ENCODE measurements around the gene NCOR2. TPM values are rescaled to one million over a fixed set of nuclear protein-coding genes. Genes with fewer than 3 reads are reported as not detected.
A peak's percentile ranks its signal among the peaks of the same experiment; 100 is the strongest.

Gene NCOR2
- total RNA-seq, 4 donors from 2014 or later = 72.1 to 460 (median 119) TPM

DNA sequence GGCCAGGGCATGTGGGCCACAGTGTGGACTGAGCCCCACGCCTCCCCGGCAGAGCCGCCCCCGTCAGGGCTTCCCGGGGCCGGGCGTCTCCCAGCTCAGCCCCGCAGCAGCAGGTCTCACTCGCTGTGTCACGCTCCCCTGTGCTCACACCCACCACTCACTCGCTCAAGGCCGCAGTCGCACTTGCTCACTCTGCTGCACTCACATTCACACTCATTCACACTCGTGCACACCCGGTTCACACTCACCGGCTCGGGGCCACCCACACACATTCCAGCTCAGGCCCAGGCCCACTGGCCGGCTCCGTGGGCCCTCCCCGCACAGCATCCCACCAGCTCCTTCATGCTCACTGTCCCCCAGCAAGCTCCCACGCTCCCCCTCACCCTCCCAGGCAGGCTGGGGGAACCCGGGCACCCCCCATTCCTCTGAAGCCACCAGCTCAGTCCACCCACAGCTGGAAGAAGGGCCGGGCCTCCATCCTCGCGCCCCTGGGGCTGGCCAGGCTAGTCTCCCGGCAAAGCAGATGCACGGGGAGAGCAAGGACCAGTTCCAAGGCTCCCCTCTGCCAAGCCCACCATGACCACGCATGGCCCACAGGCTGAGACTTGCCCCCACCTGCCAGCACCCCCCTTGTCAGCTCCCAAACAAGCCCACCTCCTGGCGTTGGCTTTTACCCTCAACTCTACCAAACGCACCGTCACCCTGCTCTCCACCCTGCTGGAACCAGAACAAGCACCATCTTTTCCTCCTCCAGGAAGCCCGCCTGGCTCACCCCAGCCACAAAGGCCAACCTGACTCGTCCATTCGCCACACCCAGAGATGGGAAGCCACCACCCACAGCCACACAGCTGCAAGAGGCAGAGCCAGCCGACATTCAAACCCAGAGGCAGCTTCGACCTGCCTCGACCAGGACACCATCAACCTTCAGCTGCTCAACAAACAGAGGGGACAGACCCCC is 28.0 kb downstream of the NCOR2 start:
- Histone ChIP-seq H3K27me3 (no peaks in the 10 kb centered on the region), H3K27ac (peak overlapping the region in 2 of 4 donors; percentile 36 to 40), H3K4me3 (no peak overlapping the region), H3K4me1 (peaks cover 43 to 64% (median 55%) of the 10 kb centered on the region in 4 donors), H3K9me3 (no peaks in the 10 kb centered on the region), H3K36me3 (no peaks in the 10 kb centered on the region)
- in situ Hi-C loops (cut with MboI; ENCODE audit: low pct_ligation_motif_present in 1 of 4, low pct_unique_long_range_greater_than_20kb in 1 of 4, low sequenced_read_pairs in 3 of 4) = no loop called here
- DNase-seq = no peak
- intact Hi-C loops (cut with DNase I; ENCODE audit: low total_unique reads) = no loop called here
- WGBS, 2 donors (ENCODE audit: low coverage in 1 of 2) = 82 to 90% methylated on average over 2 to 37 of the region's 37 CpGs
- TF ChIP-seq EP300 (IDR thresholded peaks at IDR 0.05; ENCODE audit: low read depth) = no peak
- no peak for TF ChIP-seq POLR2AphosphoS5 (IDR thresholded peaks at IDR 0.05)
- TF ChIP-seq, protein P1, sequence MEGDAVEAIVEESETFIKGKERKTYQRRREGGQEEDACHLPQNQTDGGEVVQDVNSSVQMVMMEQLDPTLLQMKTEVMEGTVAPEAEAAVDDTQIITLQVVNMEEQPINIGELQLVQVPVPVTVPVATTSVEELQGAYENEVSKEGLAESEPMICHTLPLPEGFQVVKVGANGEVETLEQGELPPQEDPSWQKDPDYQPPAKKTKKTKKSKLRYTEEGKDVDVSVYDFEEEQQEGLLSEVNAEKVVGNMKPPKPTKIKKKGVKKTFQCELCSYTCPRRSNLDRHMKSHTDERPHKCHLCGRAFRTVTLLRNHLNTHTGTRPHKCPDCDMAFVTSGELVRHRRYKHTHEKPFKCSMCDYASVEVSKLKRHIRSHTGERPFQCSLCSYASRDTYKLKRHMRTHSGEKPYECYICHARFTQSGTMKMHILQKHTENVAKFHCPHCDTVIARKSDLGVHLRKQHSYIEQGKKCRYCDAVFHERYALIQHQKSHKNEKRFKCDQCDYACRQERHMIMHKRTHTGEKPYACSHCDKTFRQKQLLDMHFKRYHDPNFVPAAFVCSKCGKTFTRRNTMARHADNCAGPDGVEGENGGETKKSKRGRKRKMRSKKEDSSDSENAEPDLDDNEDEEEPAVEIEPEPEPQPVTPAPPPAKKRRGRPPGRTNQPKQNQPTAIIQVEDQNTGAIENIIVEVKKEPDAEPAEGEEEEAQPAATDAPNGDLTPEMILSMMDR (IDR thresholded peaks at IDR 0.05) = no peak
- TF ChIP-seq POLR2A (IDR thresholded peaks at IDR 0.05) = no peak

DNA sequence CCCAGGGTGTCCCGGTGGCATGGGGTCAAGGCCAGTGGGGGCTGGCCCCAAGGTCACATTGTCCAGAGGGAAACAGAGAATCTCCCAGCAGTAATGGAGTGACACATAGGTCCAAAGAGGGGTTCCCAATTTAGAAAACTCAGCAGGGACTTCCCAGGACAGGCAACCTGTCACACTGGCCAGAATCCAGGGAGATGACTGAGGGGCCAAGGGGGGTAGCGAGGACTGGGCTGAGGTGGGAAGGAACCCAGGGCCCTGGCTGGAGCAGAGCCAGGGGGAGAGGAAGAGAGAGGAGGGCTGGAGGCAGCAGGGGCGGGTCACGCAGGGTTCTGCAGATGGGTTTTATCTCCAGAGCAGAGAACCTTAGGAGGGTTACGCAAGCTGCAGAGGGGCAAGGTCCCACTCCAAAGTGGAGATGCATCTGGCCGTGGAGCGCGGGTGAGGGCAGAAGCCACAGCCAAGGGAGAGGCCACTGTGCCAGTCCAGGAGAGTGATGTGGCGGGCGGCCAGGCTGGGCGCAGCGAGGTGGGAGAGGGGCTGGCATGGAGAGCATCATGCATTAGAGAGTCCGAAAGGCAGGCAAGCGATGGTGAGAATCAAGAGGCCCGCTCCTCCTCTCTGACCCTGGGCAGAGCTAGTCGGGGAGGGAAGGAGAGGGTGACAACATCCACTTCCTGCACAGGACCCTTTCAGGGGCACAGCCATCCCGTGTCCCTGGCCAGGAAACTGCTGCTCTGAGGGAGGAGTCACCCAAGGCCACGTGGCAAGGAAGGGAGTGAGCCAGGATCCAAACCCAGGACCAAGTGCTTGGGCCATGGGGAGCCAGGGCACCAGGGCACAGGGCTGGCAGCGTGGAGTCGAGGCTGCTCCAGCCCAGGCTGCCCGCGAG is 29.0 kb downstream of the NCOR2 start:
- Histone ChIP-seq H3K9me3 (no peaks in the 10 kb centered on the region), H3K27me3 (no peaks in the 10 kb centered on the region), H3K4me3 (no peak overlapping the region), H3K27ac (peak overlapping the region; percentile 16 to 55 (median 38)), H3K4me1 (peaks cover 34 to 55% (median 45%) of the 10 kb centered on the region in 4 donors), H3K36me3 (no peaks in the 10 kb centered on the region)
- intact Hi-C loops (cut with DNase I; ENCODE audit: low total_unique reads) = no loop called here
- no peak for DNase-seq
- 28 to 60% methylated on average over 4 to 19 of the region's 22 CpGs for WGBS, 2 donors (ENCODE audit: low coverage in 1 of 2)
- in situ Hi-C loops (cut with MboI; ENCODE audit: low pct_ligation_motif_present in 1 of 4, low pct_unique_long_range_greater_than_20kb in 1 of 4, low sequenced_read_pairs in 3 of 4) = no loop called here
- no peak for TF ChIP-seq POLR2AphosphoS5 (IDR thresholded peaks at IDR 0.05)
- no peak for TF ChIP-seq EP300 (IDR thresholded peaks at IDR 0.05; ENCODE audit: low read depth)
- no peak for TF ChIP-seq POLR2A (IDR thresholded peaks at IDR 0.05)
- TF ChIP-seq, protein P1 (IDR thresholded peaks at IDR 0.05) = no peak

DNA sequence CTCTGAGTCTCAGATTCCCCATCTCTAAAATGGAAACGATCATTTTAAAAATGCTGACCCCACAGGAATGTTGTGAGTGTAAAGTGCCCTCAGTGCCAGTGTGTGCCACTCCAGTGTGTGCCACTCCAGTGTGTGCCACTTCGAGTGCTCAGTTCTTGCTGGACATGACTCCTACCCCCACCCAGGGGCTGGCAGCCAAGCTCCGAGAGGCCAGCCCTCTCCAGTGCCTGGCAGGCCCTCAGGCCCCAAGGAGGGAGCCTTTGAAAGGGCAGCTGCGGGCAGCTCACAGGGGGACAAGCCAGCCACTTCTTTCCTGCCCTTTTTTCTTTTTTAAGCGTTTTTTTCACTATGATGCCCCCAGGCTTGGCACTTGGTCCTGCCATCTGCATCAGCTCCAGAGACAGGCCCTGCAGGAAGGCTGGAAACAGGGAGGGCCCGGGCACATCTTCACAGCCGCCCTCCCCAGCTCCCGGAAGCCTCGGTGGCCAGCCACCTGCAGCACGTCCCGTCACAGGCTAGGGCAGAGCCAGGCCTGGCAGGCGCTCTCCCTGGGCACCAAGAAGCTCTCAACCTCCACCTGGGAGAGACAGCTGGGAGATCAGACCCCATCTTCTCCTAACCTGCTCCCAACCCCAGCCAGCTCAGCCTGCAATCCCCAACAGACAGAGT is 29.8 kb downstream of the NCOR2 start:
- DNase-seq = no peak
- no peaks in the 10 kb centered on the region for H3K27me3 ChIP-seq
- WGBS, 2 donors (ENCODE audit: low coverage in 1 of 2) = 69 to 83% methylated on average over 2 to 11 of the region's 12 CpGs
- intact Hi-C loops (cut with DNase I; ENCODE audit: low total_unique reads) = no loop called here
- in situ Hi-C loops (cut with MboI; ENCODE audit: low pct_ligation_motif_present in 1 of 4, low pct_unique_long_range_greater_than_20kb in 1 of 4, low sequenced_read_pairs in 3 of 4) = no loop called here
- H3K36me3 ChIP-seq = no peaks in the 10 kb centered on the region
- no peak overlapping the region for H3K4me3 ChIP-seq
- H3K27ac ChIP-seq = peak overlapping the region; percentile 16 to 55 (median 38)
- peaks cover 30 to 47% (median 38%) of the 10 kb centered on the region in 4 donors for H3K4me1 ChIP-seq
- no peaks in the 10 kb centered on the region for H3K9me3 ChIP-seq
- TF ChIP-seq POLR2A (IDR thresholded peaks at IDR 0.05) (no peak), POLR2AphosphoS5 (IDR thresholded peaks at IDR 0.05) (no peak)

DNA sequence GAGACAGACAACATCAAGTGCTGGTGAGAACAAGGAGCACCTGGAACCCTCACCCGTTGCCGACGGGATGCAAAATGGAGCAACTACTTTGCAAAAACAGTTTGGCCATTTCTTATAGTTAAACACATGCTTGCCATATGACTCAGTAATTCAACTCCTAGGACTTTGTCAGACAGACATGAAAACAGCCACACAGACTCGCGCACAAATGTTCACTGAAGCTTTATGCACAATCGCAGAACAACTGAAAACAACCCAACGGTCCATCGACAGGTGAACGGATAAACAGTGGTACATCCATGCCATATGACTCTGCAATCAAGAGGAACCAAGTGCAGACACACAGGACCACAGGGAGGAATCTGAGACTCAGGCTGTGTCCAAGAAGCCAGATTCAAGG is 30.8 kb downstream of the NCOR2 start:
- 86 to 88% methylated on average over 9 of the region's 9 CpGs for WGBS, 2 donors (ENCODE audit: low coverage in 1 of 2)
- Histone ChIP-seq H3K9me3 (no peaks in the 10 kb centered on the region), H3K27ac (peak overlapping the region in 1 of 4 donors; percentile 36), H3K4me3 (no peak overlapping the region), H3K27me3 (no peaks in the 10 kb centered on the region), H3K4me1 (peaks cover 24 to 44% (median 36%) of the 10 kb centered on the region in 4 donors), H3K36me3 (no peaks in the 10 kb centered on the region)
- no peak for DNase-seq
- TF ChIP-seq POLR2A (IDR thresholded peaks at IDR 0.05) = no peak
- no peak for TF ChIP-seq EP300 (IDR thresholded peaks at IDR 0.05; ENCODE audit: low read depth)
- TF ChIP-seq, protein P1 (IDR thresholded peaks at IDR 0.05) = no peak
- TF ChIP-seq POLR2AphosphoS5 (IDR thresholded peaks at IDR 0.05) = no peak
- in situ Hi-C loops (cut with MboI; ENCODE audit: low pct_ligation_motif_present in 1 of 4, low pct_unique_long_range_greater_than_20kb in 1 of 4, low sequenced_read_pairs in 3 of 4) = no loop called here
- intact Hi-C loops (cut with DNase I; ENCODE audit: low total_unique reads) = no loop called here

All from transverse colon (tissue), 4 donors.